GM11168 (cell line): ENCODE measurements around the gene RBM12.

ENCODE experiments used
- in situ Hi-C: fragments of 300-500 bp; cut with MboI; formaldehyde crosslinking; loops from one replicate; pipeline ENCODE4 v1.12.0; 2022; ENCODE audit warnings: low sequenced_read_pairs; ENCODE audit not compliant: unreplicated experiment

The RBM12 gene

DNA sequence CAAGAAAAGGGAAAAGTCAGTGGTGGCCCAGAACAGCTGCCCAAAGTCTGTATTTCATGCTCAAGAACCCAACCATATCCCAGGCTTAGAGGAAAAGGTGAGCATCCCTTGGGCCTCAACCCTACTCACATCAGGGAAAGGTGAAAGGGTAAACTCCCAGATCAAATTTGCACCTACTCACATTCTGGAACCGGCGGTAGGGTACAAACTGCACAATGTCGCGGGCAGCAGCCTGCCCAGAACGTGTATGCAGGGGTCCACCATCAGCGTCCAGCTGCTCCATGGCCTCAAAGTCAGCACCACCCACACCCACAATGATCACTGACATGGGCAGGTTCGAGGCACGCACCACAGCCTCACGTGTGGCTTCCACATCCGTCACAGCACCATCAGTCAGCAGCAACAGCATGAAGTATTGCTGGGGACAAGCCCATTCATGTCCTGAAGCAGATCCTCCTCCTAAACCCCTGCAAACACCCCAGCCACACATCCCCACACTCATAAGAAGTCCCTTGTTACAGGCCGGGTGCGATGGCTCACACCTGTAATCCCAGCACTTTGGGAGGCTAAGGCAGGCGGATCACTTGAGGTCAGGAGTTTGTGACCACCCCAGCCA lies 38.2 kb downstream of the RBM12 start:
- in situ Hi-C loops, result no loop called here

DNA sequence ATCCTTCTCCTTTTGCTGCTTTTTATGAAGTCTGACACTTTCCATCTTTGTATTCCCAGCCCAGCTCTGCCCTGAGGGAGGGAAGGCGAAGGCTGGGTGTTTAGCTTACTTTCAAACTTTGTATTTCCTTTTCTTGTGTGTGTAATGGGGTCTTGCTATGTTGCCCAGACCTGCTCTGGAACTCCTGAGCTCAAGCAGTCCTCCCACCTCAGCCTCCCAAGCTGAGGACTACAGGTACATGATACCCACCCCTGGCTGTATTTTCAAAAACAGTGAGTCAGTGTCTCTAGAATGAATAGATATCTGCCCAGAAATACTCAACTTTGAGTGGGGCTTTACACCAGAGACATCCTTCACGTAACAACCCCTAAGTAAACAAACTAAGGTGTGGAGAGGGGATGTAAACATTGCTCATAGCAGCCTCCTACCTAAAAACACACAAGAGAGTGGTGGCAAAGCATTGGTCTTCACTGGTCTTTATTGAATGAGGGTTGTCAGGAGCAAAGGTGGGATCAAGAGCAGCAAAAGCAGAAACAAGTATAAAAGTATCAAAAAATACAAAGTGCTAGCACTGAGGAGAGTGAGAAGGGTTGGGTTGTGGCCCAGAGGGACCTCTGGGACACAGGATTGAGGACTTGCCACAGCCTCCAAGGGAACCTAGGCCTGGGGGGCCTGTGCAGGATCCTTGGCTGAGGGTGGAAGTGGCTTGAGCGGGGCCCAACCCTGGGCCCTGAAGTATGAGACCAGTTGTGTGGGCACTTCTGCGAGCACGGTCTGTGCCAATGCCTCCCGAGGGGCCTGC lies 38.9 kb downstream of the RBM12 start:
- in situ Hi-C loops, result no loop called here

DNA sequence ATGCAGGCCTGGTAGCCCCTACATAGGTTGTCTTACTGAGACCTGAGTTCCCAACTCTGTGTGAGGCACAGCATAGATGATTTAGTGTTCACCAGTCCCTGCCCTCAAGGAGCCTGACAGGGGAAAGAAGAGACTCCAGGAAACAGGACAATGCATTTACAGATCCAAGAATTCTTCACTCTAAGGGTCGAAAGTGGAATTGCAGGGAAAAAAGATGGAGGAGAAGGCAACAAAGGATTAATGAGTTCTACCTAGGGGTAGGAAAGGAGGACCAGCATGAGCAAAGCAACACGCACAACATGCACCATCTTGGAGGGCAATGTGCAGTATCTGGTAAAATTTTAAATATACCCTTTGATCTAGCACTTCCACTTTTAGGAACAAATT lies 43.1 kb downstream of the RBM12 start:
- in situ Hi-C loops, result no loop called here

DNA sequence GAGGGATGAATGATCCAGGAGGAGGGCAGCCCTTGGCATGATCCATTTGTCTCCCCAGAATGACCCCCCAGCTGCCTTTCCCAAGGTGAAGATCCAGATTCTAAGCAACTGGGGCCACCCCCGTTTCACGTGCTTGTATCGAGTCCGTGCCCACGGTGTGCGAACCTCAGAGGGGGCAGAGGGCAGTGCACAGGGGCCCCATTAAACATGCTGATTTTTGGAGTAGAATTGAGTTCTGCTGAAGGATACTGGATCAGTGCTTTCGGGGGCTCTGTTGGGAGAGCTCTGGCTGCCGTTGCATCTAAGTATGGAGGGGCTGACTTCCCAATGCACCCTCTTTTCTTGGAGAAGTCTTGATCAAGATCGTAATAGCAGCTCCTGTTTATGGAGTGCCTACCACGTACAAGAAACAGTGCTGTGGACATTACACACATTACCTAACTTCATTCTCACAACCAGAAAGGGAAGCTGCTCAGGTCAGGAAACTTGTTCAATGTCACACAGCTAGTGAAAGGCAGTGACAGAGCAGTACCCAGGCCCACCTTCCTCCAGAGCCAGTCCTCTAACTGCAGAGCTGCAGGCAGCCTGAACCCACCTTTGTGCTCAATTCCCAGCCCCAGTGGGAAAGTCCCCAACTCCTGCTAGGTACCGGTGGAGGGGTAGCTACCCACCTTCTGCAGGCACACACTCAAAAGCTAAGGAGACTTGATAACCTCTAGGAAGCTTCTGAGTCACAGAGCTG lies 43.7 kb downstream of the RBM12 start:
- in situ Hi-C loops, result no loop called here

DNA sequence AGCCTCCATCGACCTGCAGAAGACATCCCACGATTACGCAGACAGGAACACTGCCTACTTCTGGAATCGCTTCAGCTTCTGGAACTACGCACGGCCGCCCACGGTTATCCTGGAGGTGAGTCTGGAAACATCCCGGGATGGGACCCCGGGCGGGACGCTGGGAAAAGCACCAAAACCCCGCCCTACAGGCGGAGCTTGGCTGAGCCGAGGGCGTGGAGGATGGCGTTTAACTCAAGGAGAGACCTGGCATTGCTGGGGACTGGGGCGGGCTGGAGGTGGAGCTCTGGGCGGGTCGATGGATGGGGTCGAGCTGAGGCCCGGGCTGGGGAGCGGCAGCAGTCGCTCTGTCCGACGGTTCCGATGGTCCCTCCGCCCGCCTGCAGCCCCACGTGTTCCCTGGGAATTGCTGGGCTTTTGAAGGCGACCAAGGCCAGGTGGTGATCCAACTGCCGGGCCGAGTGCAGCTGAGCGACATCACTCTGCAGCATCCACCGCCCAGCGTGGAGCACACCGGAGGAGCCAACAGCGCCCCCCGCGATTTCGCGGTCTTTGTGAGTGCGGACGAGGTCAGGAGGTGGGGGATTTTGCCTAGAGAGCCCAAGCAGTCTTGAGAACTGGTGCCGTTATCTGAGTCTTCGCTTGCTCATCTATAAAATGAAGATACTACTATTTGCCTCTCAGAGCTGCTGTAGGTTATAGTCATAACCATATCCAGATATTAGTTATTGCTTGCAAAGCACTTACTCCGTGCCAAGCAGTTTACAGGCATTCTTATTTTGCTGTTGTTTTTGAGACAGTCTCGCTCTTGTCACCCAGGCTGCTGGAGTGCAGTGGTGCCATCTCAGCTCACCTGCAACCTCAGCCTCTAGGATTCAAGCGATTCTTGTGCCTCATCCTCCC lies 45.3 kb downstream of the RBM12 start:
- in situ Hi-C loops, result no loop called here

DNA sequence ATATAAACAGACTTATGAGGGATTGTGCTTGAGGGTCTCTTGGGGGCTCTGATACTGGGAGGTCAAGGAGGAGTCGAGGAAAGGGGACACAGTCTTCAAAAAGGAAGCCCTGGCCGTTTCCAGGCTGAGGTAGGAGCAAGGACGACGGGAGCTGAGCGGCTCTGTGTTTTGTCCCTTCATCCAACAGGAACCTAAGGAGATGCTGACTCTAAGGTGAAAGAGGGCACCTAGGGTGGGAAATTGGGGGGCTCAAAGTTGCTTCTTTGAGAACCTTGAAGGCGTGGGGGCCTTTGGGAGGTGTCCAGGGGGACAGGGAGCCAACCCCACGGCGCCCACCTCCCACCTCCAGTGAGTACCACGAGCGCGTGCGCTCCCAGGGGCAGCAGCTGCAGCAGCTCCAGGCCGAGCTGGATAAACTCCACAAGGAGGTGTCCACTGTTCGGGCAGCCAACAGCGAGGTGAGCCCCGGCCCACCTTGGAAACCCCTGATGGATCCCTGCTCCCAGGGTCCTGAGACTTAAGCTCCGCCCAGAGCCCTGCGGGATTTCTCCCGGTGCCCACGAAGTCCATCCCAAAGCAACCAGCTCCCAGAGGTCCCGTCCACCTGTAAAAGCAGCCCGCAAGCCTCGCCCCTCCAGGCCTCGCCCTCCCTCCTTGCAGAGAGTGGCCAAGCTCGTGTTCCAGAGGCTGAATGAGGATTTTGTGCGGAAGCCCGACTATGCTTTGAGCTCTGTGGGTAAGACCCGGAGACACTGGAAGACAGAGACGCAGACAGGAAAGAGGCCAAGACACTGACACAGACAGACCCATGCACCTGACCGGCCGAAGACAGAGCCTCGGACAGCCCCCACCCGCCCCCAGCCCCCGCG lies 46.2 kb downstream of the RBM12 start:
- in situ Hi-C loops, result no loop called here

DNA sequence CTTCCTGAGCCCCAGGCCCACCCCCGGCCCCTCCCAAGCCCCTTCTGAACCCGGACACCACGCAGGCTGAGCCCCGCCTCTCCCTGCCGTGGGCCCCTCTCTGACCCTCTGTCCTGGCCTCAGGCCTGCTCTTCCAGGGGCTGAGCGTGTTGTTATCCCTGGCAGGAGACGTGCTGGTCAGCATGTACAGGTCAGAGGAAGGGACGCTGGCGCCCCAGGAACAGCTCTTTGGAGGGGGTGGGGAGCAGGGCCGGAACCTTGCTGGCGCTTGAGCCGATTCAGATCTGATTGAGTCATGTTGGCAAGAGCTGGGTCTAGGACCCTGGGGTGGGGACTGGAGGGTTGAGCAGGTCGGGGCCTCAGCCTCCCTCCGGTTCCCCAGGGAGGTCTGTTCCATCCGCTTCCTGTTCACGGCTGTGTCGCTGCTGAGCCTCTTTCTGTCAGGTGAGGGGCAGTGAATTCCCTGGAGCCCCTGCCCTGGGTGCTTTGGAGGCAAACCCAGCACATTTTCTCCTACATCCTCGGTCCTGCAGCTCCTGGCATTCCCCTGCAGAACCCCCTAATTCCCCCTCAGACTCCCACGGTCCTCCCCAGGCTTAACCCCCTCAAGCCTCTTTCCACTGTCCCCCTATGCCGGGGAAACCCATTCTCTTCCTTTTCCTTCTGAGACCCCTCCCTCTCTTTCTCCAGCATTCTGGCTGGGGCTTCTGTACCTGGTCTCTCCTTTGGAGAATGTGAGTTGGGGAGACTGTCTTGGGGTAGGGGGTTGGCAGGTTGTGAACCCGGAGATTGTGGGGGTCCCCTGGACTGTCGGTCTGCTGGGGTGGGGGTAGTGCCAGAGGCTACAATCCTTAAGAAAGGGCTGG lies 47.1 kb downstream of the RBM12 start:
- in situ Hi-C loops, result no loop called here

DNA sequence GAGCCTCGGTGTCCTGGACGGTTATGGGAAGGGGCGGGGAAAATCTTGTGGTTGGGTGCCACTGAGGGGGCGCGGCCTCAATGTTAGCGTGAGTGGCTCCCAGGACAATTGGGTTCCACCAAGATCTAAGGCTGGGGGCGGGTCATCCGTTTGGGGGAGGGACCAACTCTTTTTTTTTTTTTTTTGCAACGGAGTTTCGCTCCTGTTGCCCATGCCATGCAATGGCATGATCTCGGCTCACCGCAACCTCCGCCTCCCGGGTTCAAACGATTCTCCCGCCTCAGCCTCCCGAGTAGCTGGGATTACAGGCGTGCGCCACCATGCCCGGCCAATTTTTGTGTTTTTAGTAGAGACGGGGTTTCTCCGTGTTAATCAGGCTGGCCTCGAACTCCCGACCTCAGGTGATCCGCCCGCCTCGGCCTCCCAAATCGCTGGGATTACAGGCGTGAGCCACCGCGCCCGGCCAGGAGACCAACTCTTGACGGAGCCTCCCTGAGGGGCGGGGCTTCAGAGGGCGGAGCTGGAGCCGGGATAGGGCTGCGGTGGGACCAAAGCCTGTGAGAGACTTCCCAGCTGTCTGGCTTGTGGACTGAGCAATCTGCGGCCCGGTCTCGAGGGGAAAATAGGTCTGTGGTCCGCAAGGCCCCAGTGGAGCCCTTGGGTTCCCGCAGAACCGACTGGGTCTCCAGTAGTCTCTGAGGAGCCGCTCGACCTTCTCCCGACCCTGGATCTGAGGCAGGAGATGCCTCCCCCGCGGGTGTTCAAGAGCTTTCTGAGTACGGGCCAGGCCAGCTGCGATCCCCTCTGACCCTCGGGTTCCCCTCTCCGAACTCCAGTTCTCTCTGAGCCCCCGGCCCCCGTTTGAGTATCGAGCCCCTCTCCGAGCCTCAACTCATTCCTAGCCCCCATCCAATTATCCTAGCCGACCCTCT lies 48.0 kb downstream of the RBM12 start:
- in situ Hi-C loops, result no loop called here

DNA sequence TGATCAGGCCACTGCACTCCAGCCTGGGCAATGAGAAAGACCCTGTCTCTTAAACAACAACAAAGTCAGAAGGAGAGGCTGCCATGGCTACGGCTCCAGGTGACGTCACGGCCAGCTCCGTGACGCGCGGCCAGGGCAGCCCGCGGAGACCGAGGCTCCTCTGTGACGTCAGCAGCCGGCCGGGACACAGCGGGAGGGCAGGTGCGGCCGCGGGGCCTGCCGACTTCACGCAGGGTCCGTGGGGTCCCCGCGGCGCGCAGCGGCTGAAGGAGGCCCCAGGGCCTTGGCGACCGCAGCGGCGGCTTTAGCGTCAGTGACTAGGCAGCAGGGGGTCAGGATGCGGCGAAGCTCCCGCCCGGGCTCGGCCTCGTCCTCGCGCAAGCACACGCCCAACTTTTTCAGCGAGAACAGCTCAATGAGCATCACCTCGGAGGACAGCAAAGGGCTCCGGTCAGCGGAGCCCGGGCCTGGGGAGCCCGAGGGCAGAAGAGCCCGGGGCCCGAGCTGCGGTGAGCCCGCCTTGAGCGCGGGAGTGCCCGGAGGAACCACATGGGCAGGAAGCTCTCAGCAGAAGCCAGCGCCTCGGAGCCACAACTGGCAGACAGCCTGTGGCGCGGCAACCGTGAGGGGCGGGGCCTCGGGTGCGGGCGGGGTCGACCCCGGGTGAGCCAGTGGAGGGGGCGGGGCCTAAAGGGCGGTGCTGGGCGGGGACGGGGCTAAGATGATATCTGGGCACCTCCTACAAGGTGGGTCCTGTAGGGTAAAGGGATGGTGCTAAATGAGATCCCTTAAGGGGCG lies 48.8 kb downstream of the RBM12 start, which contains the start of gene SPAG4:
Gene SPAG4 (plus strand): TSS at position 163 of the 798 bp plus-strand sequence. CDS start 175 bp downstream, at position 338.
- in situ Hi-C loops, result no loop called here

DNA sequence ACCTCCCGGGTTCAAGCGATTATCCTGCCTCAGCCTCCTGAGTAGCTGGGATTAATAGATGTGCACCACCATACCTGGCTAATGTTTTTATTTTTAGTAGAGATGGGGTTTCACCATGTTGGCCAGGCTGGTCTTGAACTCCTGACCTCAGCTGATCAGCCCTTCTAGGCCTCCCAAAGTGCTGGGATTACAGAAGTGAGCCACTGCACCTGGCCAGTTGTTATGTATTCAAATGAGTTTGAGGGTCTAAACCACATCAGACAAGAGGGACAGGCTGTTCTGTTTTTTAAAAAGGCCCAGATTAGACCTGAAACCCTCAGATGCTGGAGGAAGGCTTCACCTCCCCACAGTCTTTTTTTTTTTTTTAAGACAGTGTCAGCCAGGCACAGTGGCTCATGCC lies 53.2 kb downstream of the RBM12 start:
- in situ Hi-C loops, result no loop called here

DNA sequence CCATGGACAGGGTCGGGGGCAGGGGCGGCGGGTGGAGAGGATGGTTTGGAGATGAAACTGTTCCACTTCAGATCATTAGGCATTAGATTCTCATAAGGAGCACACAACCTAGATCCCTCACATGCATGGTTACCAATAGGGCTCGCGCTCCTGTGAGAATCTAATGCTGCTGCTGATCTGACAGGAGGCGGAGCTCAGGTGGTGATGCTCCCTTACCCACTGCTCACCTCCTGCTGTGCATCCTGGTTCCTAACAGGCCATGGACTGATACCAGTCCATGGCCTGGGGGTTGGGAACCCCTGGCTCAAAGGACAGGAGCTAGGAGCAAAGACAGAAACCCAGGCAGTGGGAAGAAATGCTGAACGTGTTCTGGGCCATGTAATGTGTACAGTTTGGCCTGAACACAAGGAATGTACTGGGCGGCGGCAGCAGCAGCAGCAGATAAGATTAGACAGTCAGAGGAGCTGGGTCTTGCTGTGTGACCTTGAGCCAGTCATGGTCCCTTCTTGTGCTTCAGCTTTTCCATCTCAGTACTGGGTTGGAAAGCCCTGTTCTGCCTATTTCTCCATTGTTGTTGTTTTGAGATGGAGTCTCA lies 53.8 kb downstream of the RBM12 start:
- in situ Hi-C loops, result no loop called here

DNA sequence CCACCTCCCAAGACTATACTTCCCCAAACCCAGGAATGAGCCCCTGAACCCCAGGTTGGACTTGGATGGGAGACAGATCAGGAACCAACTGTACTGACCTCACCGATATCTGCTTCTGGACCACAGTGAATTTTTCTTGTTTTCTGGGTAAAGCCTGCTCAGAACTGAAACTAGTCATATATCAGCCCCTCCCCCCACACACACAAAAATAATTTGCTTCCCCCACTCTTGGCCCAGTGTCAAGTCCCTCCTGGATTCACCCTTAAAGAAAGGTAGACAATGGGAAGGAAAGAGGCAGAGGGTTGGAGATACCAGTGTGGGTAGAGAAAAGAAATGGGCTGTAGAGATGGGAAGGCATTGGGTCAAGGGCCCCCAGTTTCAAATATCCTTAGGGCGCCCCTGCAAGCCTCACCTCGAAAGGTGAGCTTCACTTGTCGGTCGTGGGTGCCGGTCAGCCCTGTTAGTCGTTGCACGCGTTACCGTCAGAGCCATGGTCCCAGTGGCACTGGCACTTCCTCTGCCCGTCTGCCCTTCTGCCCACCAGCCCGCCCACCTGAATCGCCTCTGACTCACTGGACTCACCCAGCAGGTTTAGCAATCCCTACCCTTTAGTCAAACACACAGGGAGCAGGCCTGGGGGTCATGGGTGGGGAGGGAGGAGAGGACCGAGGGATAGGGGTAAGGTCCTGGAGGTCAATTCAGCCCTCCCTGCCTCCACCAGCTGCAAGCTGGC lies 57.5 kb downstream of the RBM12 start:
- in situ Hi-C loops, result no loop called here

DNA sequence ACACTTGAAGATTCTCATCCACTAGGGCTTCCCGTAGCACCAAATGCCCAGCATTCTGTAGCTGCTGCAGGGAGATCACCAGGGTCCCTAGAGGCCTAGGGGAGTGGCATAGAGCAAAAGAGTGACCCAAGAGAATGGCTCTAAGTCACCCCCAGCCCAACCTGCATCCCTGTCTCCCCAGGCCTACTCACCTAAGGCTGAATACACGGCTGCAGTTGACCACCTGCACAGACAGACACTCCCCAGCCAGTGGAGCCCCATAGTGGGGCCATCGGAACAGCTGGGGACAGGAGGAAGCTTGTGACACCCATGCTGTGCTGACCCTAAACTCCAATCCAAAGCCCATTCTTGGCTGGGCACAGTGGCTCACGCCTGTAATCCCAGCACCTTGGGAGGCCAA lies 58.6 kb downstream of the RBM12 start:
- in situ Hi-C loops, result no loop called here

DNA sequence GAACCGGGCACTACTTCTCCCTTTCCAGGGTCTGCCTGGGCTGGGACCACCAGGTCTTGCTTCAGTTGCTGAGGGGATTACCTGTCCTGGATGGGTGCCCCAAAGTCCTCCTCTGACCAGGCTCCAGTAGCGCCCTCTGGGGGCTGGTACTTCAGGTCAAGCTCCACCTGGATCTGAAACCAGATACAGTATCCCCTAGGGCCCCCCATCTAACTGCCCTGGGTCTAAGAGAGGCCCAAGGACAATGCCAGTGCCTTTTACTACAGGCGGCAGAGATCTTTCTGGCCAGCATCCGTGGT lies 60.3 kb downstream of the RBM12 start:
- in situ Hi-C loops, result no loop called here

DNA sequence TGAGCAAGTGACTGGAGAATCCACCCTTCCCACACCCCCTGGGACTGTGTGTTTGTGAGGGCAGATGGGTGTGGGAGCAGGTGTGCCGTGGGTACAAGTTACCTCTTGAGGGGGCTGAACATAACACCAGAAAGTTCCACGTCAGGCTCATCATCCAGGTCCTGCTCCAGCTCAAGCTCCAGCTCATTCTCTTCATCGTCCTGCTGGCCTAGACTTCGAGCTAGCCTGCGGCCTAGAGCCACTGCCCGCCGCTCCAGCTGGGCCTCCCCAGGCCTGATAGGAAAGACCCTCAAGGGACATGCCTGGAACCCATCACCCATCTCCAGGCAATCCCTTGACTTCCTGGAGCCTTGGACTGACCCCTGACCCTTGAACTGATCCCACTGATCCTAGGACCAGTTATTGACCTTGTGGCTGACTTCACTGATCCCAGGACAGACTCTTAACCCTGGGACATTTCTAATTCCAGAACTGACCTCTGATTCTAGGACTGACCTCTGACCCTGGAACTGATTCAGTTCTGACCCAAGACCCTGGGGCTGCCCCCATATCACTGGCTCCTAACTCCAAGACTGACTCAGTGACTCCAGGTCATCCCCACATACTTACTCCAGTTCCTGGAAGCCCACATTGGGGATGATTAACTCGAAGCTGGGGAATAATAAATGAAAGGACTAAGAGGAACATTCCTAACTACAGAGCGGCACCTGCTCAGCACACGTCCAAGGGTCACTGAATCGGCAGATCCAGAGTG lies 60.8 kb downstream of the RBM12 start:
- in situ Hi-C loops, result no loop called here
